GM21619 (cell line): ENCODE measurements around the gene ACYP1.
A peak's percentile ranks its signal among the peaks of the same experiment; 100 is the strongest.
"Not testable (repeated sequence)": the region's sequence is repeated elsewhere in the genome, so short reads cannot be mapped to it uniquely, and the experiment has no call there.

ENCODE experiments used
- ATAC-seq: cut with Tn5 transposase; IDR thresholded peaks from one replicate; pipeline ENCODE4 v1.9.1; 2021; ENCODE audit not compliant: unreplicated experiment

The ACYP1 gene

GRCh38 chr14:75068294-75069120 is 4.7 kb upstream of the ACYP1 start:
- ATAC-seq: no peak

DNA sequence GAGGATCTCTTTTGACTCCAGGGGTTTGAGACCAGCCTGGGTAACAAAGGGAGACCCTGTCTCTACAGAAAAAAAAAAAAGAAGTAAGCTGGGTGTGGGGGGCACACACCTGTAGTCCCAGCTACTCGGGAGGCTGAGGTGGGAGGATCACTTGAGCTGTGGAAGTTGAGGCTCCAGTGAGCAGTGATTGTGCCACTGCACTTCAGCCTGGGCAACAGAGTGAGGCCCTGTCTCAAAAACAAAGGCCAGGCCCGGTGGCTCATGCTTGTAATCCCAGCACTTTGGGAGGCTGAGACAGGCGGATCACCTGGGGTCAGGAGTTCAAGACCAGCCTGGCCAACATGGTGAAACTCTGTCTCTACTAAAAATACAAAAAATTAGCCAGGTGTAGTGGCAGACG is 3.9 kb upstream of the ACYP1 start:
- not testable (repeated sequence) for ATAC-seq

DNA sequence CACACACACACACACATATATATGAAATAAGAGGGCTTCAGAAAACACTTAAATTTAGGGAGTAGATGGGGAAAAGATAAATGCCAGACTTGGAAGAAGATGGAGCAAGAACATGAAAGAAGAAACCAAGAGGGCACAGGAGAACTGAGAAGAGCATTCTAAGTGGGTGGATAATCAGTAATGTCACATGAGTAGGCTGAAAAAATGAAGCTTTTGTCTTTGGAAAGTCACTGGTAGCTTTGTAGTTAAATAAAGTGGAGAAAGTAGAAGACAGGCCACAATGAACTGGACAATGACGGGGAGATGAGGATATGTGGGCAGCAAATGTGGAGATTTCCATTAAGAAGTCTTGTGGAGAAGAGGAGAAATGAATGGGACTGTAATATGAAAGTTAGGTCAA is 3.4 kb upstream of the ACYP1 start:
- ATAC-seq: no peak

- no peak for ATAC-seq
Observed at GRCh38 chr14:75066691-75067090, 2.9 kb upstream of the ACYP1 start.

GRCh38 chr14:75064205-75064567 is 362 bp upstream of the ACYP1 start:
- no peak for ATAC-seq

- ATAC-seq: no peak
Observed at GRCh38 chr14:75063013-75063412, 811 bp downstream of the ACYP1 start.

DNA sequence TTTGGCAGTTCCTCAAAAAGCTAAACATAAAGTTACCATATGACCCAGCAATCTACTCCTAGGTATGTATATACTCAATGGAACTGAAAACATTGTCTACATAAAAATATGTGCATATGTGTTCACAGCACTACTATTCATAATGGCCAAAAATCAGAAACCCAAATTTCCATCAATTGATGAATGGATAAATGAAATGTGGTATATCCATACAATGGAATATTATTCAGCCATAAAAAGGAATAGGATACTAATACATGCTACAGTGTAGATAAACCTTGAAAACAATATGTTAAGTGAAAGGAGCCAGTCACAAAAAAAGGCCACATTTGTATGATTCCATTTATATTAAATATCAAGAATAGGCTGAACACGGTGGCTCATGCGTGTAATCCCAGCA is 3.4 kb downstream of the ACYP1 start:
- no peak for ATAC-seq

DNA sequence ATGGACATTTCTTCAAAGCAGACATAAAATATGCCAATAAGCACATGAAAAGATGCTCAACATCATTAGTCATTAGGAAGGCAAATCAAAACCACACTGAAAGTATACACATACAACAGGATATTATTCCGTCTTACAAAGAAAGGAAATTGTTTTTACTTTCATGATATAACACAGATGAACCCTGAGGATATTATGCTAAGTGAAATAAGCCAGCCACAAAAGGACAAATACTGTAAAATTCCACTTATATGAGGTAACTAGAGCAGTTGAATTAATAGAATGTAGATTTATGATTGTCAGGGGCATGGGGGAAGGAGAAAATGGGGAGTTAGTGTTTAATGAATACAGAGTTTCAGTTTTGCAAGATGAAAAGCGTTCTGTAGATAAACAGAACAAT is 4.2 kb downstream of the ACYP1 start:
- no peak for ATAC-seq

GRCh38 chr14:75054421-75054820 is 9.4 kb downstream of the ACYP1 start:
- no peak for ATAC-seq

GRCh38 chr14:75053396-75054291 is 10.2 kb downstream of the ACYP1 start:
- no peak for ATAC-seq

DNA sequence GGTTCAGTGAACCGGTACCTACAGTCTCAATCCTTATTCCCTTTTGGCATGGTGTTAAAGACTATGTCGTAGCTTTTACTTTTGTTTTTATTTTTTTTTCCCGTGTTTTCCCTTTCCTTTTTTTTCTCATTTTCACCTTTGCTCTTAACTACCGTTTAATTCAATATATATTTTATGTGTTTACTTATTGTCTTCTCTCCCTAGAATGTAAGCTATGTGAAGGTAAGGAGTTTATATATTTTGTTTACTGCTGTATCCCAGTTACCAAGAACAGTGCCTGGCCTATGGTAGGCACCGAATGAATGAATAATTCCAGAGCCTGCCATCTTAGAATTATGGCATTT is 12.3 kb downstream of the ACYP1 start:
- ATAC-seq: no peak

- peak; percentile 70 for ATAC-seq
Observed at GRCh38 chr14:75050852-75051555, 12.8 kb downstream of the ACYP1 start, which contains the start of gene MLH3. MLH3 (minus strand) TSS chr14:75051467; CDS start chr14:75049655, 1,812 bp downstream.

- no peak for ATAC-seq
Observed at GRCh38 chr14:75049731-75050201, 14.1 kb downstream of the ACYP1 start.

DNA sequence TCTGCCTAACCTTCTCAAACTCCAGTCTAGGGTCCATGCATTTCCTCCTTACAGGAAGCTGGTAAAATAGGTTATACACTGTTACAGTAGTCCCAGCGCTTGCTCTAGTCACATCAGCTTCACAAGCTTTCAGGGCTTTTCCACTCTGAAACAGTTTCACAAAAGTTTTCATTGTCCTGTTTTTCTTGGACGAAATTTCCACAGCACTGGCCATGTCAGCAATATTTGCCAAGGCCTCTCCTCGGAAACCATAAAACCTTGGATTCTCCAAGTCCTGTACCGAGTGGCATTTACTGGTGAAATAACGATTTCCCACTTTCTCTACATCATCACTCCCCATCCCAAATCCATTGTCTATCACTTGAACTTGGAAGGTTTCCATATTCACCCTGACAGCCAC is 14.7 kb downstream of the ACYP1 start:
- no peak for ATAC-seq

- ATAC-seq: no peak
Observed at GRCh38 chr14:75048101-75048500, 15.7 kb downstream of the ACYP1 start.

GRCh38 chr14:75047506-75047905 is 16.3 kb downstream of the ACYP1 start:
- ATAC-seq: no peak

- ATAC-seq: no peak
Observed at GRCh38 chr14:75046899-75047298, 16.9 kb downstream of the ACYP1 start.

GRCh38 chr14:75046275-75046674 is 17.5 kb downstream of the ACYP1 start:
- no peak for ATAC-seq

DNA sequence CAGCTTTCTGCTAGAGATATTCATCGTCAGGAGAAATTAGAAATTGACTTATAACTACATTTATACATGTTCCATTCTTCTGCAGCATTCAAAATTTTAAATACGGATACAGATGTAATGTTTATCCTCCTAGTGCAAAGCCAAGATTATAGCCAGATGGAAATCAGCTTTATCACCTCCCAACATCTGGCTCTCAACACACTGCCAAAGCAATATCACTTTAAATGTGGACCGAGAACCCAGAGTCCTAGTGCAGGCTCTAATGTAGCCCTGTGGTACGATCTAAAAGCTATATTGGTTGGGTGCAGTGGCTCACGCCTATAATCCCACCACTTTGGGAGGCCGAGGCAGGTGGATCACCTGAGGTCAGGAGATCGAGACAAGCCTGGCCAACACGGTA is 19.1 kb downstream of the ACYP1 start:
- no peak for ATAC-seq

- no peak for ATAC-seq
Observed at GRCh38 chr14:75044322-75044721, 19.5 kb downstream of the ACYP1 start.

GRCh38 chr14:75042035-75042434 is 21.8 kb downstream of the ACYP1 start:
- ATAC-seq: no peak
